Natural killer cell (primary cell): ENCODE data around the gene COG1. TPM values are rescaled to one million over a fixed set of nuclear protein-coding genes. Genes with fewer than 3 reads are reported as not detected.

Experiments used
- ATAC-seq, 3 donors: fragments of 150-1000 bp in 2 of 3; fragments of 200-7000 bp in 1 of 3; cut with Tn5 transposase; 1 replicate in 1 of 3; 2 replicates in 2 of 3; pipeline ENCODE4 v1.10.0; 2021; ENCODE audit warnings: mild to moderate bottlenecking in 2 of 3, moderate library complexity in 2 of 3
- DNase-seq, 2 donors: peaks; one replicate each; pipeline versions ENCODE4 v3.0.0 to v3.0.0-alpha.2; 2013 to 2021; ENCODE audit warnings: mixed read lengths in 1 of 2
- H3K27ac ChIP-seq: one replicate; pipeline ENCODE4 v1.5.1; 2013; ENCODE audit warnings: mild to moderate bottlenecking, low read length
- H3K27me3 ChIP-seq: one replicate; pipeline ENCODE4 v1.6.1; 2013; ENCODE audit warnings: low read length; ENCODE audit not compliant: control insufficient read depth, insufficient read depth
- H3K36me3 ChIP-seq: one replicate; pipeline ENCODE4 v1.6.1; 2013; ENCODE audit warnings: low read length; ENCODE audit not compliant: control insufficient read depth, insufficient read depth
- H3K4me1 ChIP-seq: one replicate; pipeline ENCODE4 v1.6.1; 2013; ENCODE audit warnings: low read length; ENCODE audit not compliant: control insufficient read depth, insufficient read depth
- H3K4me3 ChIP-seq: one replicate; pipeline ENCODE4 v1.5.1; 2013; ENCODE audit warnings: low read length
- H3K9me3 ChIP-seq: one replicate; pipeline ENCODE4 v1.6.1; 2013; ENCODE audit warnings: low read length; ENCODE audit not compliant: control insufficient read depth, insufficient read depth
- H3K27ac Mint-ChIP-seq, 2 donors: one replicate each; pipeline ENCODE4 v1.8.0; 2022; ENCODE audit warnings: mild to moderate bottlenecking in 2 of 2, mixed read lengths in 2 of 2, moderate library complexity in 1 of 2
- H3K27me3 Mint-ChIP-seq, 2 donors: one replicate each; pipeline ENCODE4 v1.8.0; 2022; ENCODE audit warnings: low read depth in 2 of 2, mixed read lengths in 2 of 2
- H3K36me3 Mint-ChIP-seq: one replicate; pipeline ENCODE4 v1.8.0; 2022; ENCODE audit warnings: mixed read lengths
- H3K4me1 Mint-ChIP-seq, 2 donors: one replicate each; pipeline ENCODE4 v1.8.0; 2022; ENCODE audit warnings: mixed read lengths in 2 of 2
- H3K4me3 Mint-ChIP-seq: one replicate; pipeline ENCODE4 v1.8.0; 2022; ENCODE audit warnings: mild to moderate bottlenecking, moderate library complexity, mixed read lengths
- H3K9me3 Mint-ChIP-seq, 2 donors: one replicate each; pipeline ENCODE4 v1.8.0; 2022; ENCODE audit warnings: mixed read lengths in 2 of 2
- WGBS: methylation state at CpG from one replicate; pipeline ENCODE4 v1.1.7; 2013; ENCODE audit warnings: missing lambda C conversion rate; ENCODE audit not compliant: insufficient coverage; 5-methylcytosine and 5-hydroxymethylcytosine counted together
- intact Hi-C: fragments of 100-400 bp; cut with micrococcal nuclease; formaldehyde crosslinking; loops from one replicate; pipeline ENCODE4 v1.14.2; 2022
- total RNA-seq, 4 donors: library from RNA; stranded (reverse); fragments of 120-200 nt in 1 of 4; gene quantifications; one replicate each; pipeline versions ENCODE4 v1.2.3 to v1.2.4, GENCODE V29; 2013 to 2022
- TF ChIP-seq, protein P1 (sequence below): fragments of 200-600 bp; IDR thresholded peaks from one replicate; pipeline ENCODE4 v1.8.0; 2022; ENCODE audit warnings: antibody characterized with exemption

Gene COG1
- total RNA-seq, 3 donors from 2014 or later (not counting 1 experiment from before 2014, with no cell fraction given), result 64.1 to 73.2 (median 68.3) TPM

DNA sequence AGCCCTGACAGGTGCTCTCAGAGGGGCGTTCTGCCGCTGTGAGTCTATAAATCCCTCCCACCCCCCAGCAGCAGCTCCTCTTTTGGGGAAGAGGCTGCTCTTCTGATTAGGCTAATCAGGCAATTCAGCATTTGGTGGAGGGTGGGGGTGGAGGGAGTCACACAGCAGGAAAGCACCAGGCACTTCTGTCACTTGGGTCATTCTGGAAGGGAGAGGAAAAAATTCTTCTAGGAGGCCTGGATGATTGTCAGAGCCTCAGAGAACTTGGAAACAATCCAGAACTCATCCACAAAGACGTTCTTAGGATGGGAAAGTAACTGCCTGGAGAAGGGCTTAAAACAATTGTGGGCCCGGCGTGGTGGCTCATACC is 35.3 kb upstream of the COG1 start:
- H3K4me3 Mint-ChIP-seq, result no peak overlapping the region
- Histone ChIP-seq H3K27me3 (no peaks in the 10 kb centered on the region), H3K9me3 (no peaks in the 10 kb centered on the region), H3K27ac (no peak overlapping the region), H3K4me3 (no peak overlapping the region), H3K4me1 (peaks cover 3% of the 10 kb centered on the region), H3K36me3 (no peaks in the 10 kb centered on the region)
- ATAC-seq (no peak), DNase-seq (no peak)
- intact Hi-C loops, result loop anchor here (5.0 kb wide), 1 partner anchor 170 kb away; no protein-coding TSS in a partner anchor
- no peaks in the 10 kb centered on the region for H3K9me3 Mint-ChIP-seq
- peaks cover 0 to 6% of the 10 kb centered on the region in 2 donors for H3K4me1 Mint-ChIP-seq
- H3K36me3 Mint-ChIP-seq, result no peaks in the 10 kb centered on the region
- WGBS, result 73% methylated on average over 5 of the region's 5 CpGs
- TF ChIP-seq, protein P1, sequence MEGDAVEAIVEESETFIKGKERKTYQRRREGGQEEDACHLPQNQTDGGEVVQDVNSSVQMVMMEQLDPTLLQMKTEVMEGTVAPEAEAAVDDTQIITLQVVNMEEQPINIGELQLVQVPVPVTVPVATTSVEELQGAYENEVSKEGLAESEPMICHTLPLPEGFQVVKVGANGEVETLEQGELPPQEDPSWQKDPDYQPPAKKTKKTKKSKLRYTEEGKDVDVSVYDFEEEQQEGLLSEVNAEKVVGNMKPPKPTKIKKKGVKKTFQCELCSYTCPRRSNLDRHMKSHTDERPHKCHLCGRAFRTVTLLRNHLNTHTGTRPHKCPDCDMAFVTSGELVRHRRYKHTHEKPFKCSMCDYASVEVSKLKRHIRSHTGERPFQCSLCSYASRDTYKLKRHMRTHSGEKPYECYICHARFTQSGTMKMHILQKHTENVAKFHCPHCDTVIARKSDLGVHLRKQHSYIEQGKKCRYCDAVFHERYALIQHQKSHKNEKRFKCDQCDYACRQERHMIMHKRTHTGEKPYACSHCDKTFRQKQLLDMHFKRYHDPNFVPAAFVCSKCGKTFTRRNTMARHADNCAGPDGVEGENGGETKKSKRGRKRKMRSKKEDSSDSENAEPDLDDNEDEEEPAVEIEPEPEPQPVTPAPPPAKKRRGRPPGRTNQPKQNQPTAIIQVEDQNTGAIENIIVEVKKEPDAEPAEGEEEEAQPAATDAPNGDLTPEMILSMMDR, result no peak
- peaks cover 19 to 26% of the 10 kb centered on the region in 2 donors for H3K27me3 Mint-ChIP-seq
- no peak overlapping the region for H3K27ac Mint-ChIP-seq

DNA sequence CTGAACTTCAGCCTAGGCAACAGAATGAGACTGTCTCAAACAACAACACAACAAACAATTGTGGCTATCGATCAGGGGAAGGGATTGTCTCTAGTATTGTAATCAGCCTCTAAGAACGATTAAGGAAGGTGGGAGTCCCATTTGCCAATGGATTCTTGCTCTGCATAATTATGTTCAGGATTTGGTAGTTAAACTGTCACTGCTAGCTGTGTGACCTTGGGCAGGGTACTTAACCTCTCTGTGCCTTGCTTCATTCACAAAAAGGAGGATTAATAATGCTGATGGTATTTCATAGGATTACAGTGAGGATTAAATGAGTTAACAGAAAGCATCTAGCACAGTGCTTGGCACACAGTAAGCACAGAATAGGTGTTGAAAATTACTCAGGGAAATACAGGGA is 34.7 kb upstream of the COG1 start:
- H3K27ac Mint-ChIP-seq, result no peak overlapping the region

DNA sequence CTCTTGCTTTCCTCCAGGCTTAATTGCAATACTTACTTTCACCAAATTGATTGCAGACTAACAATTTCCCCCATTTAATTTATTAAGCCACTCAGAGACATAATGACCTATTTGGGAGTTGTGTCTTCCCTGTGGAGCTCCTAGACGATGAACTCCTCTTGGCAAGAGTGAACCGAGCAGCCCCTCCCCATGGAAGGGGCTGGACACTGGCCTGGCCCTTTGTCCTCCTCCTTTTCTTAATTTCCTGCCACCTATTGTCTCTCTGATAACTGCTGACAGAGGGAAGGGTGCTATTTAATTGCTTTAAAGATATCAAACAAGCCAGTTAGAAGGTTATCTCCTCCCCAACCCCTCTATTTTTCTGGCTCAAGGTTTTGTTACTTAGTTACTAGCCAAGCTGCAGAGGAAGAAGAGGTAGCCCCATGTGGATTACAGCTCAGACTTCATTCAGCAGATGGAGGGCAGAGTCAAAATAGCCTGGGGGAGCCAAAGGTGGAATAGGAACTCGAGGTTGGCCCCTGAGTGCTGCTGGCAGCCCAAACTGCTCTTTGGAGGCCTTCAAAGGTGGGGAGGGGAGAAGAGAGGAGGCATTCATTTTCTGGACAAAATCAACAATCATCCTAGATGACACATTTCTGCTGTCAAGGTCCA is 31.8 kb upstream of the COG1 start:
- H3K4me1 Mint-ChIP-seq, result peaks cover 0 to 10% of the 10 kb centered on the region in 2 donors
- Histone ChIP-seq H3K9me3 (no peaks in the 10 kb centered on the region), H3K27me3 (peaks cover 9% of the 10 kb centered on the region), H3K4me1 (peaks cover 12% of the 10 kb centered on the region), H3K27ac (no peak overlapping the region), H3K4me3 (no peak overlapping the region), H3K36me3 (no peaks in the 10 kb centered on the region)
- H3K4me3 Mint-ChIP-seq, result no peak overlapping the region
- no peaks in the 10 kb centered on the region for H3K9me3 Mint-ChIP-seq
- no peaks in the 10 kb centered on the region for H3K36me3 Mint-ChIP-seq
- ATAC-seq (no peak), DNase-seq (no peak)
- peaks cover 40 to 50% of the 10 kb centered on the region in 2 donors for H3K27me3 Mint-ChIP-seq
- H3K27ac Mint-ChIP-seq, result no peak overlapping the region
- intact Hi-C loops, result no loop called here
- TF ChIP-seq, protein P1, result no peak
- 30% methylated on average over 3 of the region's 3 CpGs for WGBS

More for the DNA sequence above, 34.7 kb upstream of the COG1 start:
- Histone ChIP-seq H3K4me1 (peaks cover 3% of the 10 kb centered on the region), H3K27me3 (peaks cover 3% of the 10 kb centered on the region), H3K9me3 (no peaks in the 10 kb centered on the region), H3K36me3 (no peaks in the 10 kb centered on the region), H3K4me3 (no peak overlapping the region), H3K27ac (no peak overlapping the region)
- Mint-ChIP-seq H3K4me3 (no peak overlapping the region), H3K9me3 (no peaks in the 10 kb centered on the region), H3K36me3 (no peaks in the 10 kb centered on the region), H3K4me1 (peaks cover 0 to 6% of the 10 kb centered on the region in 2 donors), H3K27me3 (peaks cover 23 to 33% of the 10 kb centered on the region in 2 donors)
- TF ChIP-seq, protein P1, result no peak
- 80% methylated on average over 2 of the region's 2 CpGs for WGBS
- DNase-seq, result no peak
- ATAC-seq, result no peak
- intact Hi-C loops, result loop anchor here (5.0 kb wide), 1 partner anchor 171 kb away; no protein-coding TSS in a partner anchor

DNA sequence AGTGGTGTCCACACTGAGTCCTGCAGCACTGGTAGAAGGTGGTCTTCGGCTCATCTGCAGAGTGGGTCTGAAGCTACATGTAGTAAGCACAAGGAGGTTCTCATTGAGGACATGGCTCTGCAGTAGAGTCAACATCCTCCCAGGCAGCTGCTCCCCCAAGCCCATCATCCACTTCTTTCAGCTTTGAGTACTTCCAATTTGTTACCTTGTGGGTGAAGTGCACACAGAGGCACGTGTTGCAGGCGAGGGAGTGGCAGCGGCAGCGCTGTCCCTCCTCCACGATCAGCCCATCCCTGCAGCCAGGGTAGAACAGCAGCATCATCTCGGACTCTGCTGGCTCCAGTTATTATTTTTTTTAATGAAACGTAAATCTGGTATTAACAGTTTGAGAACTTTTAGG is 29.8 kb upstream of the COG1 start:
- Histone ChIP-seq H3K27me3 (peaks cover 18% of the 10 kb centered on the region), H3K9me3 (no peaks in the 10 kb centered on the region), H3K36me3 (no peaks in the 10 kb centered on the region), H3K4me1 (peaks cover 17% of the 10 kb centered on the region), H3K27ac (no peak overlapping the region), H3K4me3 (no peak overlapping the region)
- Mint-ChIP-seq H3K36me3 (no peaks in the 10 kb centered on the region), H3K4me1 (peaks cover 0 to 15% of the 10 kb centered on the region in 2 donors), H3K27me3 (peaks cover 54 to 69% of the 10 kb centered on the region in 2 donors), H3K27ac (no peak overlapping the region), H3K4me3 (no peak overlapping the region), H3K9me3 (no peaks in the 10 kb centered on the region)
- intact Hi-C loops, result no loop called here
- 59% methylated on average over 8 of the region's 8 CpGs for WGBS
- TF ChIP-seq, protein P1, result no peak
- no peak for DNase-seq
- ATAC-seq, result no peak
